ENCODE measurements around the gene SFN. TPM values are rescaled to one million over a fixed set of nuclear protein-coding genes. Genes with fewer than 3 reads are reported as not detected.

The SFN gene
- total and polyA plus RNA-seq, 2 of the 4 experiments (the other 2 are of a cell fraction): 0.18 to 0.34 TPM

GRCh38 chr1:26838474-26839338, 24.2 kb upstream of the SFN start:
- Histone ChIP-seq H4K5ac (ENCODE audit: low read depth, low read length) (no peak overlapping the region), H3K27me3 (ENCODE audit: control insufficient read depth, insufficient read depth, low read length) (no peaks in the 10 kb centered on the region), H2BK120ac (ENCODE audit: low read depth, low read length) (no peak overlapping the region), H3K4ac (ENCODE audit: low read depth, low read length) (no peak overlapping the region), H3K27ac (ENCODE audit: insufficient read depth, low read length) (no peak overlapping the region), H2AK9ac (replicated peaks; ENCODE audit: low read depth, low read length, poor library complexity) (no peak overlapping the region), H4K8ac (ENCODE audit: low read depth in 2 of 2, low read length in 2 of 2) (no peak overlapping the region), H3K4me3 (ENCODE audit: insufficient read depth, low read depth, low read length) (no peak overlapping the region), H2AK5ac (ENCODE audit: low read depth, low read length) (no peak overlapping the region), H3K14ac (replicated peaks; ENCODE audit: low read depth, low read length) (no peak overlapping the region), H3K9me3 (ENCODE audit: control insufficient read depth, insufficient read depth, low read length) (no peaks in the 10 kb centered on the region), H2AFZ (replicated peaks; ENCODE audit: low read length, poor library complexity) (no peak overlapping the region), H3K4me2 (ENCODE audit: low read depth, low read length) (no peak overlapping the region), H3K79me1 (ENCODE audit: low read depth in 1 of 2, low read length in 2 of 2) (peaks cover 7 to 23% of the 10 kb centered on the region in 2 experiments; a peak in 3 of 4 replicates), H3K36me3 (ENCODE audit: control insufficient read depth, insufficient read depth, low read length) (peaks cover 47% of the 10 kb centered on the region), H2BK5ac (ENCODE audit: low read depth, low read length, poor library complexity, severe bottlenecking) (no peak overlapping the region), H4K20me1 (ENCODE audit: insufficient read depth, low read length) (no peaks in the 10 kb centered on the region), H3K18ac (ENCODE audit: low read depth, low read length) (no peak overlapping the region), H3K23ac (ENCODE audit: low read depth, low read length) (no peak overlapping the region), H2BK15ac (ENCODE audit: low read depth, low read length) (no peak overlapping the region), H3K9me1 (ENCODE audit: insufficient read depth, low read length) (0 out of 2 replicates have a peak, but pooled peaks cover 6% of the 10 kb centered on the region), H3K56ac (ENCODE audit: extremely low read depth, insufficient read depth, low read length) (no peak overlapping the region), H3K9ac (ENCODE audit: low read depth, low read length) (no peak overlapping the region), H3K4me1 (ENCODE audit: control insufficient read depth, insufficient read depth, low read length) (no peaks in the 10 kb centered on the region), H2BK20ac (ENCODE audit: low read depth, low read length) (no peak overlapping the region), H4K91ac (ENCODE audit: insufficient read depth, low read depth, low read length) (no peak overlapping the region)
- dilution Hi-C loops (cut with HindIII; ENCODE audit: low sequenced_read_pairs, unreplicated experiment) (no loop called here), in situ Hi-C loops (cut with MboI; ENCODE audit: low sequenced_read_pairs) (no loop called here), intact Hi-C loops (cut with micrococcal nuclease) (no loop called here)
- POLR2A ChIA-PET (ENCODE audit: unreplicated experiment): no interaction called here
- no TSS peak for BruUV-seq (replicated peaks)
- DNase-seq (no peak), ATAC-seq (ENCODE audit: low read depth) (no peak)
- whole genome bisulfite sequencing, 2 experiments (ENCODE audit: extremely low coverage in 2 of 2, insufficient read length in 1 of 2): 75% methylated on average over 2 of the region's 8 CpGs; no CpG with 5 or more reads in 1 of the 2 experiments
- CTCF ChIA-PET: no interaction called here
- TF ChIP-seq MXI1 (IDR thresholded peaks at IDR 0.05; ENCODE audit: borderline replicate concordance, low read depth, low read length) (no peak), SMC3 (IDR thresholded peaks at IDR 0.05; ENCODE audit: low read depth, low read length) (no peak), RCOR1 (IDR thresholded peaks at IDR 0.05; ENCODE audit: insufficient replicate concordance, low read length) (no peak), RFX5 (IDR thresholded peaks at IDR 0.05; ENCODE audit: low read depth, low read length) (no peak), BHLHE40 (IDR thresholded peaks at IDR 0.05; ENCODE audit: low read depth, low read length) (no peak), NFE2L2 (IDR thresholded peaks at IDR 0.05; ENCODE audit: low read depth, low read length) (no peak), ELK1 (IDR thresholded peaks at IDR 0.05; ENCODE audit: borderline replicate concordance, low read depth, low read length) (no peak), FOS (IDR thresholded peaks at IDR 0.05; ENCODE audit: low read depth, low read length) (no peak), POLR2A (IDR thresholded peaks at IDR 0.05; ENCODE audit: low read depth, low read length) (no peak), MAFK (IDR thresholded peaks at IDR 0.05; ENCODE audit: low read depth, low read length) (no peak), RAD21 (IDR thresholded peaks at IDR 0.05; ENCODE audit: low read length) (no peak), CHD1 (IDR thresholded peaks at IDR 0.05; ENCODE audit: low read depth, low read length) (no peak), MAZ (IDR thresholded peaks at IDR 0.05; ENCODE audit: borderline replicate concordance, low read depth, low read length) (no peak)
- TF ChIP-seq, protein P1, sequence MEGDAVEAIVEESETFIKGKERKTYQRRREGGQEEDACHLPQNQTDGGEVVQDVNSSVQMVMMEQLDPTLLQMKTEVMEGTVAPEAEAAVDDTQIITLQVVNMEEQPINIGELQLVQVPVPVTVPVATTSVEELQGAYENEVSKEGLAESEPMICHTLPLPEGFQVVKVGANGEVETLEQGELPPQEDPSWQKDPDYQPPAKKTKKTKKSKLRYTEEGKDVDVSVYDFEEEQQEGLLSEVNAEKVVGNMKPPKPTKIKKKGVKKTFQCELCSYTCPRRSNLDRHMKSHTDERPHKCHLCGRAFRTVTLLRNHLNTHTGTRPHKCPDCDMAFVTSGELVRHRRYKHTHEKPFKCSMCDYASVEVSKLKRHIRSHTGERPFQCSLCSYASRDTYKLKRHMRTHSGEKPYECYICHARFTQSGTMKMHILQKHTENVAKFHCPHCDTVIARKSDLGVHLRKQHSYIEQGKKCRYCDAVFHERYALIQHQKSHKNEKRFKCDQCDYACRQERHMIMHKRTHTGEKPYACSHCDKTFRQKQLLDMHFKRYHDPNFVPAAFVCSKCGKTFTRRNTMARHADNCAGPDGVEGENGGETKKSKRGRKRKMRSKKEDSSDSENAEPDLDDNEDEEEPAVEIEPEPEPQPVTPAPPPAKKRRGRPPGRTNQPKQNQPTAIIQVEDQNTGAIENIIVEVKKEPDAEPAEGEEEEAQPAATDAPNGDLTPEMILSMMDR (conservative IDR thresholded peaks at IDR 0.05; ENCODE audit: low read depth, low read length): no peak
